SKM-1 treated with dmso at 0.1 percent for 144 hours (cell line): Measurements from ENCODE around the gene PTCHD4.

ENCODE experiments used
- DNase-seq: peaks from one replicate; lab custom pipeline; 2025; ENCODE audit not compliant: unreplicated experiment; lab: John Stamatoyannopoulos, UW

The PTCHD4 gene

DNA sequence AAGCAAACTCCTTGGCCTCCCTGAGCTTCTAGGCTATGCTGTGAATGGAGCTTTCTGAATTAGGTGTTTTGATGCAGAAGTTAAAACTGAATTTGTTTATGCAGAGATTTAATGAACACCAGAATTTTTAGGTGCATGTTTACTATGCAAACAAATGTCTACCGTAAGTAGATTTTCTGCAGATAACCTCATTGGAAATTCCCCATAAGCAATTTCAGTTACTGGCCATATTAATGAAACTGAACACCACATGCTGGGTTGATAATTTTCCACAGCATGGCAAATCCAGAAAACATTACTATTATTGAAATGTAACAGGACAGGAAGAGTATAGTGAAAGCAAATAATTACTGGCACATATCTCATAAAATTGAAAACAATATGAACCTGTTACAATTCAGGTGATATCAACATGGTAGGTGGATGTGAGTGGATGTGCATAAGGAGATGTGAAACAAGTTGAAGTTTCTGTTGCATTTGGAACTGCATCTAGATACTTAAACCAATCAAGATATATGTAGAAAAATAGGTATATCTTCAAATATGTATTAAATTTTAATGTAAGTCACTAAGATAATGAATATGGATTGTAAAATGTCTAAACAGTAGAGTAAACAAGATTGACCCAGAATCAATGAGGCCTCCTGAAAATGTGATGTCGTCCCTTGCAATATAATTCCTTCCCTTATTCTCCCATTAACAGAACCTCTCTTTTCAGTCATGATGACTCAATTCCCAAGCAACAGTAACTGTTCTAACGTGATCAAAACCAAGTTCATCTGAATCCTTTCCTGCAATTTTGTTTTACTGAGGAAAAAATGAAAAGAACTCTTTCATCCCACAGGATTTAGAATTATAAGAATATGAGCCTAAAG is 11.0 kb downstream of the PTCHD4 start:
- DNase-seq, result no peak

DNA sequence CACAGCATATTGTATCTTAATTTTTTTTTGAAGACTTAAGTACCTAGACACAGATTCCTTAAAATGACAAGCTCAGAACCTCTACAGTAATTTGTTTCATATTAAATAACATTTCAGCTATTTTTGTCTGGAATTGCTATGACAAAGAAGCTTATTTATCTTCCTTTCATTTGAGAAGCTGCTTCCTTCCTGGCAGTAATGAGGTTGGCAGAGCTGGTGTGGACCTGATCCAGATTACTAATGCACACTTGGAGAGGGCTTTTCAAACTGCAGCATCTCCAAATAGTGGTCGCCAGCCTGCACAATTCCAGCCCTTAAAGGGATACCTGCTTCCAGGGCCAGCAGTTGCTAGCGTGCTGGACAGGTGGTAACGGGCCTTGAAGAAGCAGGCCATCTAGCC is 12.1 kb downstream of the PTCHD4 start:
- DNase-seq, result no peak

DNA sequence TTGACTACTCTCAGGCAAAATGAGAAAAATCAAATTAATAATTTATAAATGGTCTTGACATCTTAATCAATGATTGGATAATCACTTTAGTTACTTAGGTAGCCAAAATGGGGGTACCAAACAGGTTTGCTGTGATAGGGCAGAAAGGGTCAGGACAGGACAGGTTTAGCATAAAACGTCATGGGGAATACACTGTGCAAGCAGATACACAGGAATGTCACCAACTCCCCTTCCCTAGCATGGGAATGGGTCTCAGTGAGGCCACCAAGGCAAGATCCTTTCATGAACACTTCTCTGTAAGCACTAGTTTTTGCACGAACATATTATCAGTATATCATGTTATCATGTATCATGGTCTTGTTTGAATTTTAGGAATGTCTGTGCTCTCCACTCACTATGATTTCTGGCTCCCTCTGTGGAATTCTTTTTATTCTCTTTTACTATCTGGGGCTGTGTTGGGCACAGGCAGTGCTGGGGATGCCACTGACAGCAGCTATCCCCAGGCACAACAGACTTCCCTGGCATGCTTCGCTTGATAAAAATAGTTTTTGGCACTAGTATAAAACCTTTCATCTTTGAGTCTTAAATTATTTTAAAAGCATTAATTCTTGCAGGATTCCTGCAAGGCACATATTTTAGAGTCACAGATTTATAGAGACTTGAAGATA is 18.3 kb downstream of the PTCHD4 start:
- no peak for DNase-seq

DNA sequence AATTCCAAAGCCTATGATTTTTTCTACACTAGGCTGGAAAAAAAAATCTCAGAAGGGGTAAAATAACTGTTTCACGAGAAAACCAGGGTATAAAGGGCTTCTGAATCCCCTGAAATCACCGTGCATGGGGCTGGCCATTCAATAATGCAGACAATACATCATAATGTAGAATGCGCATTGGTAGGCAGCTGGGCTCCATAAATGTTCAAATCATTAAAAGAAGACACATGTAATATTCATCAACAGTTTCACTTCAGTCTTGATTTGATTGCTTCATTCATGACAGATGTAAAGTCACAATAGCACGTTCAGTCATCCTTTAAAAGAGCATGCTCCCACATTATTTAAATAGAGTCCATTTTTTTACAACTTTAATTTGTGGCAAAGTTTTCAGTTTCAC is 20.5 kb downstream of the PTCHD4 start:
- DNase-seq, result no peak

DNA sequence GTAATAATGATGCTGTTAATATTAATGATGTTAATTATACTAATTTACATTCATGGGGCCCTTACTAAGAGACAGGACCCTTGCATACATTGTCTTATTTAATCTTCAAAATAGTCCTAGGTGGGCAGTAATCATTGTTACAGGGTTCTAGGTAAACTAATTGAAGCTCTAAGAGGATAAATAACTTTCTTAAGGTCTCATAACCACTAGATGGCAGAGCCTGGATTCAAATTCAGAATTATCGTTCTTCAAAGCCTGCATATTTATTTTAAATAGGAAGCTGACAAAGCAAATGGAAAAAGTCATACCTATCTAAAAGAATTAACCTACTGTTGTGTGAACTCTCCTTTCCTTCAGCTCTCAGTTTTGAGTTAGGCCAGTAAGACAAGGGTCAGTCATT is 23.5 kb downstream of the PTCHD4 start:
- peak; percentile 10 for DNase-seq

DNA sequence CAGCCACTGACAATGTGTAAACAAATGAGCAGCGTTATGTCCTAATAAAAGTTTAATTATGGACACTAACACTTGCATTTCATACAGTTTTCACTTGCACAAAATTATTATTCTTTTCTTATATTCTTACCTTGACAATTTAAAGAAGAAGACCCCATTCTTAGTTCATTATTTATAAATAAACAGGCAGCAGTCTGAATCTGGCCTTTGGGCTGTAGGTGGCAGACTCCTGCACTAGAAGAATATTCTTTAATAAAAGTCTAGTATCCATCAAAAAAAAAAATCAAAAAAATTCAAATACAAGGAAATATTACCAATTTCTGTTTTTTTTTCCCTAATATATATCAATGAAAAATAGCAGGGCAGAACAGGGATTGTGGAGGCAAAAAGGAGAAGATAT is 24.8 kb downstream of the PTCHD4 start:
- no peak for DNase-seq

DNA sequence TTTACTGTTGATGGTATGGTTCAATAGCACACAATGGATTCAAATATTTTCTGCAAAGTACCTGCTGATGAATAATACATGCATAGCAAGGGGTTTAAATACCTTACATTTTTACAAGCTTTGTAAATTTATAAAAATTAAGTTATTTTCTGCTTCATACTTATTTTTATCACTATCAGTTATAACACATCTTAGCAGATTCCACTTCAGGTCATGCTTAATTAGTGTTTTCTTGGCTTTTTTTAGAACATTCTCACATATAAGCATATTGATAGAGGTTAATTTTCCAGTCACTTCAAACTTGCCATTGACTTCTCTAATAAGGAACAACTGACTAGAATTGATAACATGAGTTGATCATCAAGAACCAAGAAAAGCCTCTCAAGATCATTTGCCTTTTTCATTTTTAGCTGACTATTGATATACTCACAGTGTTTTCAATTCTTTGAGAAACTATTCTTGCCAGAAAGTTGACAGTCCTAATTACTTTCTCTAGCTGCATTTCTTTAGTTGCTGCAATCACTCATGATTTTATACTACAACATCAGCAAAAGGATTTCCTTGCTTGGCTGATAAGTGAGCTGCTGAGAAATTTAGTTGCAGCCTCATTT is 25.8 kb downstream of the PTCHD4 start:
- no peak for DNase-seq

DNA sequence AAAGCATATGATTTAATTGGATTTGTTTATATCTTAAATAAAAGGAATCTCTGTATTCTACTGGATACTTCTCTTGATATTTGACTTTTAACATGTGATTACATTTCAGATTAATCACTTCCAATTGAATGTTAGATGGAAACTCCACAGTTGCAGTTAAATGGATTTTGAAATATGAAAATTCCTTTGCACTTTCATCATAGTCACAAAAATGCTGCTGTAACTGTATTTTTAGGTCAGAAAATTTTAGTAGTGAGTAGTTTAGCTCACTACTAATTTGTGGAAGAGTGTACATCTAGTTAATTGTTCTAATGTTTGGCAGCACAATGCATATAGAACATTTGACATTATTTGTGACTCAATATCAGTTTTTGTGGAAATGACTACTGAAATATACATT is 26.8 kb downstream of the PTCHD4 start:
- DNase-seq, result no peak

DNA sequence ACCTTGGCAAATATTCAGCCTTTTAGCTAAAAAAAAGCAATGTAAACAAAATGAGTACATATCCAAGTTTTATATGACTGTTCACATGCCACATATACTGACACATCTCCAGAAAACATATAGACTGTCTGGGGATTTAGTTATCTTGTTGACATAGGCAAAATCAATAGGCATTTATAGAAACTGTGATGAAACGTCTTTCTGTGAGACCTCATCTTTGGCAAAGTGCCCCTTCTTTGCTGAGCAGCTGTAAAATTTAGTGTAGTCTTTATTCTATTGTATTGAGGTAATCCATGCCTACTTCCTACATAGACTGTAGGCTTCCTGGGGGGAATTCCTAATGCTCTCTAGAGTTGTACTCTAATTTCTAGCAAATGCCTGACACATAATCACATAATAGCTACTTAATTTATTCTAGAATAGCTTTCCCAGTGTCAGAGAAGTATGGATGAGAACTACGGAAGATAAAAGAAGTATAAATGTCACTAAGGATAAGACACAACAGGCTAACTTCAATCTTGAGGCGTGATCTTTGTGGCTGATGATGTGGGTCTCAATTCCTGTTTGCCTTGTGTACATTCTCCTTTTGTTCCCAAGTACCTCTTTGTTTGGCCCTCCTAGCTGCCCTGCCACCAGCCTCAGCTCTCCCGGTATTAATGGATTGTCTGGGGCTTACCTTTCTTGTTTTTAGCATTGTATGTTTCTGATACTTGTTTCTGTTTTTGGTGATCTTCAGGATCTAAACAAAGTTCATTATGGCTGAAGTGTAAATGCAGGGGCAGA is 30.6 kb downstream of the PTCHD4 start:
- no peak for DNase-seq

DNA sequence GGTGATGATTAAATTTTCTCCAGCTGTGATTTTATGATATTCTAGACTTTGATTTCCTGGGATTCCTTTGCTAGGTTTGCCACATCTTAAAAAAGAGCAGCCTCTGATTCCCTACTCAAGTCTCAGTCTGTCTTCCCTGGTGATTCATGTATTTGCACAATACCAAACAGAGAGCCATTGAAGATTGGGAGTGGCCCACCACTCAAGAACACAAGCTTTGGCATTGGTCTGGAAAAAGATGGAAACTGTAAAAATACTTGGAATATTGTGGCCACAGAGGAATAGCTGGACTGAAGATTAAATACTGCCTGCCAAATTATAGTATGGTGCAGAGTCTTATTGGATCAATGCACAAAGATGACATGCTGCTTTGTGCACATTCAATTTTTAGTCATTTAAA is 32.9 kb downstream of the PTCHD4 start:
- DNase-seq, result no peak

DNA sequence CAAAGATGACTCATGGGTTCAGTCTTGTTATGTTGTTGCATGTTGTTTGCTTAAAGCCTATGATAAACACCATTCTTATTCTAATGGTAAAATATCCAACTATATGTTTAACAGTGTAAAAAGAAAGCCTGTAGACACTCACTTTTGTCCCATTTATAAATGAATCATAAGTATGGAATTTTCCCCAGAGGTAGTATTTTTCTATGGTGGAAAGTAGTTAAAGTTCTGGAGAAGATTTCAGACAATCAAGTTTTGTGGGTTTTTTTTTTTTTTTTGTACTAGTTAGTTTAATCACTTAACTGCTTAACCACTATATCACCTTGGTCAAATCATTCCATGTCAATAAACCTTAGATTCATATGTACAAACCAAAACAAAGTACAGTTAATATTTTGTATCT is 35.8 kb downstream of the PTCHD4 start:
- no peak for DNase-seq

DNA sequence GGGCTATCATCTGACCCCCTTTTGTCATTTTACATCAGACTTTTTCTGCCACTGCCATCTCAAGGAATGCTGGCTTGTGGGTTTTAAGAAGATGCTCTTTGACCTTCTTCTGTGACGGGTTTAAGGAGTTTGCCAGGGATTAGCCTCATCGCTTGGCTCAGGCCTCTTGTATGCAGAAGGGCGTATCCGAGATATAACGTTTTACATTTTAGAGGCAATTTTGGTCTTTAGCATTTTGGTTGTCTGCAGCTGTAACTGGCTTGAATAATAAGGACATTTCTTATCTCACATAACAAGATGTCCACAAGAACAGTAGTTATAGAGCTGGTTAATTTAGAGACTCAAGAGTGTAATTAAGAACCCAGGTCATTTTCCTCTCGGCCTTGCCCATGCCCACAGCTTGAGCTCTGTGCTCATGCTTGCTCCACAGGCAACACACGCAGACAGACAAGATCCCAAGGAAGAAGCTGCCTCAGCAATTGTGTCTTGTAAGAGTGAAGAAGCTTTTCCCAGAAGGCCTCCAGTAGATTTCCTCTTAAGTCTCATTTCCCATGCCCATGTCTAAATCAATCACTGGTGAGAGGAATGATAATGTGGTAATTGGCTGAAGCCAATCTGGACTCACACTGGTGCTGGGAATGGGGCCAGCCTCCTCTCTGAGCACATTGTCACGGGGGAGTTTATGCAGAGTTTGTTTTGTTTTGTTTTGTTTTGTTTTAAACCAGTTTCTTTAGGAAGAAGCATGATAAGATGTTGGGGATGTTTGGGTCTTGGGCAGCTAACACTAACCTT is 36.8 kb downstream of the PTCHD4 start:
- no peak for DNase-seq

DNA sequence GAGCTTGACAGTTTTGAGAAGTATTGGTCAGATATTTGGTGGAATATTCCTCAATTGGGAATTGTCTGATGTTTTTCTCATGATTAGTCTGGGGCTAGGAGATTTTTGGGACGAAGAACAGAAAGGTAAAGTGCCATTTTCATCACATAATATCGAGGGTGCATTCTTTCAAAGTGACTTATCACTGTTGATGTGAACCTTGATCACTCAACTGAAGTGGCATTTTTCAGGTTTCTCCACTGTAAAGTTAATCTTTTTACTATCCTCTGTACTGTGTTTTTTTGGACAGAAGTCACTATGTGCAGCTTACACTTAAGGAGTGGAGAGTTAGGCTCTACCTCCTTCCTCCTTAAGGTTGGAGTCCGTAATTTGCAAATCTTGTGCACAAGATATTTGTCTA is 39.2 kb downstream of the PTCHD4 start:
- DNase-seq, result no peak

DNA sequence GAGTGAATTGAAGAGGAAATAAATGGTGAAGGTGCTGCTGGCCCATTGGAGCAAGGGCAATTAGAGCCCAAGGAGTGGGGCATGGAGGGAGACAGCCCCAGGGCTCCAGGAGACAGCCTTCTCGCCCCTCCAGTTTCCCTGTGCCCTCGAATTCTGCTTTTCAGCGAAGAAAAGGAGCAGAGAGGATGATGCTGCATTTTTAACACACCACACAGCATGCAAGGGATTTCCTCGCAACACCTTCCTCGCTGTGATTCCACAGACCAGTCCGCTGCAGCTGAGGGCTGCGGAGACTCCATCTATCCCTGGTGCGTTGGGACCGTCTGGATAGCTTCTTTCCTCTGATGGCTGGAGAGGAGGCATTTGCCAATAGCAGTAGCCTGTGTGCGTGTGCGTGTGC is 41.7 kb downstream of the PTCHD4 start:
- no peak for DNase-seq

DNA sequence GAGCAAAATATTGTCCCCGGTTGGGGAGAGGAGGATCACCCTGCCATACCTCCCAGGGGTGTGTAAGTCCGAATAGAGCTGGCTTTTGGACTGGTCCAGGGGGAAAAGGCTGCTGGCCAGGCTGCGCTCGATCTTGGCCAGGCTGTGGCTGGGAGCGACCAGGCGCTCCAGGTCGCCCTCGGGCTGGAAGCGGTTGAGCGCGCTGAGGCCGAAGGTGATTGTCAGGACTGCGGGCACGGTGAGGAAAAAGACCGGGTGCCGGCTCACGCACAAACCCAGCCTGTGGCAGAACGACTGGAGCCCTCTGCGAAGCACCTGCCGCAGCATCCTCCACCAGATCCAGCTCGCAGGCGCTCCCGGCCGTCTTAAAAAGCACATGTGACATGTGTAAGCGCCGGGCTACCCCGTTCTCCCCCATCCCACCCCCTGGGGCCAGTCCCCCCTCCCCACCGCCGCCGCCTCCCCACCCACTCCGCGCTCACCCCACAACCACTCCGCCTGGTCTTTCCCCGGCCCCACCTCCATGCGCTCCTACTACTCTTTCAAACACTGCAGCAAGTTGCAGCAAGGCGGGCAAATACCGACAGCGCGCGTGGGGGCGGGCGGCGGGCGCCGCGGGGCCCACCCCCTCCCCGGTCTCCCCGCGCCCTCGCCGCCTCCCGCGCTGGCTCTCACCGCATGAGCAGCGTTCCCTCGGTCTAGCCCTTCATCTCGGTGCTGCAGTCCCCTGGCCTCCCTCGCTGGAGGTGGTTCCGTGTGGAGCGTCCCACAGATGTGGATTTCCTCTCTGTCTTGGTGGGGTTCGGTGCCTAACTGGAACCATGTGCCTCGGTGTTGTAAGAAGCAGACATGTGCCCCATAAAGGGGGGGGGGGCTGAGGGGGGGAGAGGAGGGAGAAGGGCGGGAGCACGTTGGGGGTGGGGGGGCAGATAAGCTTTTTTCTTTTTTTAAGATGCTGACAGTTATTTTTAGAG is 42.4 kb downstream of the PTCHD4 start:
- no peak for DNase-seq

DNA sequence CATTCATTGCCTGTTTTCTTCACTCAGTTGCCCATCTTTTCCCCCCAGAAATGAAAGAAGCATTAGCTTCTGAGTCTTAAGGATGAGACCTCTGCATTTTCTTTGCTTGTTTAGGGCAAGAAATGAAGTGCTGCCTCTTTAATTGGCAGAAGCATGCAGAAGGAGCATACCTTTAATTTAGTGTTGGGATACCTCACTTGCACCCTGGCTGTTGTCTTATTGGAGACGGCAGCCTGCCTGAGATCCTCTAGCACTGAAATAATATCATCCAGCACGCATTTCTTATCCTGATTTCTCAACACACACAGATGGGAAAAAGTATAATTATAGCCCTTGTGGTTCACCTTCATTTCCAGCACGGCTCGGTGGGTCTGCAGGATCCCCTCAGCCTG is 43.1 kb downstream of the PTCHD4 start:
- no peak for DNase-seq

DNA sequence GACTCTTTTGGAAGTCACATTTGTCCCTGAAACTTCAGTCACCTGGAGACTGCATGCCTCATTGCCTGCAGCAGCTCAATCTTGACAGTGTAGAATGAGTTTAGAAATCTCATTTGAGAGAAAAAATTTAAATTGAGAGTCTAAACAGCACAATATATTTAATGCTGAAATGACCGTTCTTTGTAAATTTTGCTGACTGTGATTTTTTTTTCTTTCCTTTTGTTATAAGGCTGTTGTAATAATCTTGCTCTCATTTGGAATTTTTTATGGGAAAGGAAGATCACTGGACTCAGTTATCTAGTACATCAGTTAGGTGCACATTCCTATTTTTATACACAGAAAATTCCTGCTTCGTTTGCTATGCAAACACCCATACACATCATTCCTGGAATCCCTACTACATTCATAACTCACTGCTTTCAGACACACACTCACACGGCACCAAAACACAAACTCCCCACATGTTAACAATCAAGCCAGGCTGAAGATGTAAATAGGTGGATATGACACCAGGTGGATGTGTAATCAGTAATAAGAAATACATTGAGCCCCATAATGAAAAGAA is 43.8 kb downstream of the PTCHD4 start:
- DNase-seq, result no peak

DNA sequence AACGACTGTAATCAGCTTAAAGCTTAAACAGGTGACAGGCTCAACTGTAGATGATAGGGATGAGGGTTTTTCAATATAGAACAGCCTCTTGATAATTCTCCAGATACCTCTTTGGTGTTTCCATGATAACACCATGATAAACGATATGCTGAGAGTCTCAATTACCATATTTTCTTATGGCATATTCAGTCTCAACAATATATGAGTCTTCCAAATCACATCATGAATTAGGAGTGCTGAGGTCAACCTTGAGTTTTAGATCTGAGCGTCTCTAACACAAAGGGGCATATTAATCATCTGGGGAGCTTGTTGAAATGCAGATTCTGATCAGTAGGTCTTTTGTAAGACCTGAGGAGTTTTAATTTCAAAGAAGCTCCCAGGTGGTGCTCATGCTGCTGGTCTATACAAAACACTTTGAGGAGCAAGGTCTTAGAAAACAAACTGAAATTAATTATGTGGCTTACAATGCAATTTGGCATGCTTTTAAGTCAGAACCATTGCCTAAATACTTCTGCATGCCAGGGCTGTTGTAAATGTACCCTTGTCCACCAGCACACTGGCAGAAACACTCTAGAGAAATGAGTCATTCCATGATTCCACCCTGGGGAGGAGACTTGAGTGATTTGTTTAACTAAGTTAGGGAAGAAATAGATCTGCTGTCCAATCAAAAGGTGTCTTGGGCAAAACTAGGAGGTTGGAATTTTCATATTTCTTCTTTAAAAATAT is 49.6 kb downstream of the PTCHD4 start:
- DNase-seq, result no peak
